Adipose tissue (tissue), 3 donors: ENCODE measurements around the gene ZNF665. TPM values are rescaled to one million over a fixed set of nuclear protein-coding genes. Genes with fewer than 3 reads are reported as not detected.
"Not testable (repeated sequence)": the region's sequence is repeated elsewhere in the genome, so short reads cannot be mapped to it uniquely, and the experiment has no call there.

ENCODE experiments used
- H3K27ac ChIP-seq: one replicate; pipeline ENCODE4 v1.5.1; 2013; ENCODE audit warnings: low read depth, low read length
- WGBS, 3 donors: extraction: QIAGEN DNeasy Blood & Tissue Kit; methylation state at CpG; one replicate each; pipeline ENCODE4 v1.1.7; 2013; 5-methylcytosine and 5-hydroxymethylcytosine counted together
- polyA plus RNA-seq, 3 donors: library from polyadenylated mRNA; stranded (reverse); fragments of 200-250 nt; gene quantifications; one replicate each; pipeline ENCODE4 v1.2.3, GENCODE V29; 2013
- donor health status: healthy with polysubstance abuse.
- donor health status: Bipolar disorder and iron deficiency.
- donor health status: healthy.

The ZNF665 gene
- polyA plus RNA-seq, 3 donors, result 2.5 to 5.3 (median 3.5) TPM

GRCh38 chr19:53161123-53161522, 32.0 kb downstream of the ZNF665 start:
- WGBS, 3 donors, result 64 to 75% (median 68%) methylated on average over 3 of the region's 3 CpGs
- no peak overlapping the region for H3K27ac ChIP-seq

DNA sequence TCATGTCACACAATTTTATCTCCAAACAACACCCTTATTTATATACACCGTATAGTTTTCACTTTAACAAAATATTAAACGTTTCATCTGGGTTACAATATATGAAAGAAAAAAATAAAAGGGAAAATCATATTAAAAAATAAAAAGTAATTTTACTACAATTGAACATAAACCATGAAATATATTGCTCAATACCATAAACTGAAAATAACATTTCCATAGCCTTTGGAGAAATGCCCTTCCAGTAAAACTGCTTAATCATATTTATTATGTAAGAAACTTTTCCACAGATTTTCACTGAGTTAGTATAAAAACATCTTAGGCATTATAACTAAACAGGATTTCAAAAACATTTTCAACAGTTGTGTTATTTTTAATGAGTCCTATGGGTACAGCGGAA, 32.8 kb downstream of the ZNF665 start:
- WGBS, 3 donors, result 88 to 92% (median 91%) methylated on average over 3 of the region's 3 CpGs
- H3K27ac ChIP-seq, result no peak overlapping the region

- peak overlapping the region; percentile 0 for H3K27ac ChIP-seq
- 0 to 1% (median 1%) methylated on average over 41 of the region's 41 CpGs for WGBS, 3 donors
Measured at GRCh38 chr19:53158119-53158656, 35.0 kb downstream of the ZNF665 start.

- H3K27ac ChIP-seq, result no peak overlapping the region
- 15 to 39% (median 31%) methylated on average over 7 of the region's 7 CpGs for WGBS, 3 donors
Measured at GRCh38 chr19:53157626-53158025, 35.5 kb downstream of the ZNF665 start.

- WGBS, 3 donors, result 72 to 84% (median 77%) methylated on average over 9 of the region's 9 CpGs
- no peak overlapping the region for H3K27ac ChIP-seq
Measured at GRCh38 chr19:53156850-53157249, 36.3 kb downstream of the ZNF665 start.

- H3K27ac ChIP-seq, result no peak overlapping the region
Measured at GRCh38 chr19:53147645-53148044, 45.5 kb downstream of the ZNF665 start.

DNA sequence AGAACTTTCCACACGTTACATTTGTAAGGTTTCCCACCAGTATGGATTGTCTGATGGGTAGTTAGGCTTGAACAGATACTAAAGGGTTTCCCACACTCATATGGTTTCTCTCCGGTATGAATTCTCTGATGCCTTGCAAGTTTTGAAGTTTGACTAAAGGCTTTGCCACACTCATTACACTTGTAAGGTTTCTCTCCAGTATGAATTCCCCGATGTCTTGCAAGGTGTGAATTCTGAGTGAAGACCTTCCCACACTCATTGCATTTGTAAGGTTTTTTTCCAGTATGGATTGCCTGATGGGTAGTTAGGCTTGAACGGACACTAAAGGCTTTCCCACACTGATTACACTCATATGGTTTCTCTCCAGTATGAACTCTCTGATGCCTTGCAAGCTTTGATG, 52.8 kb downstream of the ZNF665 start:
- no peak overlapping the region for H3K27ac ChIP-seq
- WGBS, 3 donors, result 96 to 99% (median 99%) methylated on average over 4 of the region's 4 CpGs

GRCh38 chr19:53136432-53136831, 56.7 kb downstream of the ZNF665 start:
- 85 to 92% (median 86%) methylated on average over 3 of the region's 3 CpGs for WGBS, 3 donors
- H3K27ac ChIP-seq, result no peak overlapping the region

GRCh38 chr19:53132141-53132991, 60.8 kb downstream of the ZNF665 start, which contains the start of gene ZNF415:
Gene ZNF415, minus strand, starts transcription at chr19:53132910. Its CDS starts 10,234 bp downstream, at chr19:53122676.
- H3K27ac ChIP-seq, result no peak within 1 kb of the TSS
- 0 to 2% (median 1%) methylated on average over 51 of the region's 51 CpGs for WGBS, 3 donors

DNA sequence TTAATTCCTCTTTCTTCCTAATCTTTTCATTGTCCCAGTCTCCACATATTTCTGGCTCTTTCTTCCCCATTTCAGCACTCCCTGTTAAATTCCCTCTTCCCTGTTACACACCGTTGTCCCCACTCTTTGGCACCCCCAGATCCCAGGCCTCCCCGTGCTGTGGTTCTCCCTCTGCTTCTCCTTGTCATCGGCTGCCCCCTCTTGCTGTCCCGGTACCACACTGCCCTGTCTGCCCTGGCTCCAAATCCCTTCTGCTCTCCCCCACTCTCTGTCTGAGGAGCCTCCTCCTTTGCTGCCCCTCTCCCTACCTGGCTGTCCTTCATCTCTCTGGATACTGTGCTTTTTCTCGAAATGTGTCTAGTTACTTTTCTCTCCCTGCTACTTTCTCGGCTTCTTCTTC, 61.4 kb downstream of the ZNF665 start:
- no peak overlapping the region for H3K27ac ChIP-seq
- 27 to 49% (median 33%) methylated on average over 6 of the region's 6 CpGs for WGBS, 3 donors

- WGBS, 3 donors, result 80 to 90% (median 87%) methylated on average over 3 to 4 of the region's 4 CpGs
- H3K27ac ChIP-seq, result no peak overlapping the region
Measured at GRCh38 chr19:53131085-53131590, 62.0 kb downstream of the ZNF665 start.

DNA sequence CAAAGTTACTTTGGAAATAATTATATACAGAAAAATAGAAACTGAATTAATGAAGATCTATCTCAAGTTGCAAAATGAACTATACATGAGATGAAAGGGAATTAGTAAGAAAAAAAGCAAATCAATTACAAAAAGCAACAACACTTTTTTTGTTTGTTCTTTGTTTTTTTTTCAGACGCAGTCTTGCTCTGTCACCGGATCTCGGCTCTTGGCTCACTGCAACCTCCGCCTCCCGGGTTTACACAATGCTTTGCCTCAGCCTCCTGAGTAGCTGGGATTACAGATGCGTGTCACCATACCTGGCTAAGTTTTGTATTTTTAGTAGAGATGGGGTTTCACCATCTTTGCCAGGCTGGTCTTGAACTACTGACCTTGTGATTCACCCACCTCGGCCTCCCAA, 62.7 kb downstream of the ZNF665 start:
- 60 to 78% (median 75%) methylated on average over 7 of the region's 7 CpGs for WGBS, 3 donors
- H3K27ac ChIP-seq, result no peak overlapping the region

- WGBS, 3 donors, result 50 to 70% (median 66%) methylated on average over 8 of the region's 15 CpGs
Measured at GRCh38 chr19:53126733-53127526, 66.2 kb downstream of the ZNF665 start.

GRCh38 chr19:53123400-53123799, 69.8 kb downstream of the ZNF665 start:
- 78 to 82% (median 78%) methylated on average over 7 of the region's 7 CpGs for WGBS, 3 donors
- no peak overlapping the region for H3K27ac ChIP-seq

More at GRCh38 chr19:53126733-53127526, 66.2 kb downstream of the ZNF665 start:
- H3K27ac ChIP-seq, result not testable (repeated sequence)

Other genes starting within 250 kb of the ZNF665 start
- gene ZNF816, start 230.5 kb downstream of the ZNF665 start, polyA plus RNA-seq, result 1 to 10 TPM; 2.0 to 3.3 (median 3.3) TPM
- gene ERVV-1, start 179.4 kb downstream of the ZNF665 start, polyA plus RNA-seq, result under 1 TPM in 1 of 3 donors, not detected in 2; 0.03 TPM
- gene ERVV-2, start 148.6 kb downstream of the ZNF665 start, polyA plus RNA-seq, result not detected
- 10 to 100 TPM in 2 of 3 donors, 1 to 10 TPM in 1; 8.7 to 21.4 (median 15.5) TPM for gene ZNF160, start 89.9 kb downstream of the ZNF665 start, polyA plus RNA-seq
- 1 to 10 TPM; 4.0 to 5.3 (median 5.1) TPM for gene ZNF415, start 60.4 kb downstream of the ZNF665 start, polyA plus RNA-seq
- gene ZNF347, start 34.3 kb downstream of the ZNF665 start, polyA plus RNA-seq, result 1 to 10 TPM; 1.7 to 4.6 (median 2.7) TPM
- 10 to 100 TPM in 1 of 3 donors, 1 to 10 TPM in 2; 5.9 to 12.4 (median 9.4) TPM for gene ZNF677, start 61.5 kb upstream of the ZNF665 start, polyA plus RNA-seq
- gene VN1R2, start 64.9 kb upstream of the ZNF665 start, polyA plus RNA-seq, result not detected
- not detected for gene VN1R4, start 74.4 kb upstream of the ZNF665 start, polyA plus RNA-seq
- gene ZNF845, start 140.4 kb upstream of the ZNF665 start, polyA plus RNA-seq, result 1 to 10 TPM; 1.3 TPM
- 1 to 10 TPM; 1.8 to 3.9 (median 2.0) TPM for gene ZNF525, start 172.3 kb upstream of the ZNF665 start, polyA plus RNA-seq
- gene ZNF765, start 201.8 kb upstream of the ZNF665 start, polyA plus RNA-seq, result 1 to 10 TPM; 2.5 to 7.0 (median 3.6) TPM
- 1 to 10 TPM; 5.1 to 7.6 (median 7.1) TPM for gene ZNF761, start 238.6 kb upstream of the ZNF665 start, polyA plus RNA-seq